Vagina (tissue), 2 donors: ENCODE results near the gene MFSD6.

Experiments used
- CTCF ChIP-seq, 3 experiments: fragments of 450-650 bp in 2 of 3; fragments of 200-600 bp in 1 of 3; sonication (generic) in 1 of 3; IDR thresholded peaks; one replicate each; pipeline ENCODE4 v1.5.1; 2017 to 2019; ENCODE audit warnings: antibody characterized with exemption in 3 of 3, mild to moderate bottlenecking in 2 of 3, moderate library complexity in 2 of 3
- POLR2AphosphoS5 ChIP-seq, 2 donors: sonication (generic); formaldehyde crosslinking; IDR thresholded peaks; one replicate each; pipeline ENCODE4 v1.9.0; 2017; ENCODE audit warnings: antibody characterized with exemption in 2 of 2, mild to moderate bottlenecking in 2 of 2, low read depth in 1 of 2; ENCODE audit not compliant: insufficient read depth in 1 of 2

GRCh38 chr2:190504912-190505311, 96.8 kb downstream of the MFSD6 start:
- TF ChIP-seq CTCF (IDR thresholded peaks at IDR 0.05) (no peak), POLR2AphosphoS5 (IDR thresholded peaks at IDR 0.05; ENCODE audit: insufficient read depth in 1 of 2, low read depth in 1 of 2) (no peak)
